CD14-positive monocyte (primary cell): Measurements from ENCODE around the gene MCF2L2. TPM values are rescaled to one million over a fixed set of nuclear protein-coding genes. Genes with fewer than 3 reads are reported as not detected.

Experiments used
- DNase-seq, 3 donors: peaks; one replicate each; pipeline ENCODE4 v3.0.0-alpha.2; 2011 to 2022
- H2AFZ ChIP-seq: 2 replicates; pipeline ENCODE4 v1.6.0; 2012; ENCODE audit warnings: mild to moderate bottlenecking, low read depth, low read length, inconsistent platforms; ENCODE audit not compliant: insufficient read depth, poor library complexity, severe bottlenecking
- H3K27ac ChIP-seq, 2 donors: 1 replicate in 1 of 2; 2 replicates in 1 of 2; pipeline ENCODE4 v1.5.1; 2012 to 2013; ENCODE audit warnings: low read length in 2 of 2, control low read depth in 1 of 2, inconsistent platforms in 1 of 2, low read depth in 1 of 2, mild to moderate bottlenecking in 1 of 2
- H3K27me3 ChIP-seq, 2 donors: one replicate each; pipeline versions ENCODE4 v1.6.0 to v1.6.1; 2011 to 2013; ENCODE audit warnings: low read length in 2 of 2; ENCODE audit not compliant: control insufficient read depth in 2 of 2, insufficient read depth in 2 of 2
- H3K36me3 ChIP-seq, 2 donors: replicated peaks in 1 of 2; 1 replicate in 1 of 2; 2 replicates in 1 of 2; pipeline versions ENCODE4 v1.5.1 to v1.6.1; 2012 to 2013; ENCODE audit warnings: low read length in 2 of 2, control low read depth in 1 of 2, inconsistent platforms in 1 of 2, mild to moderate bottlenecking in 1 of 2; ENCODE audit not compliant: insufficient read depth in 2 of 2, control insufficient read depth in 1 of 2
- H3K4me1 ChIP-seq, 2 donors: 1 replicate in 1 of 2; 2 replicates in 1 of 2; pipeline versions ENCODE4 v1.5.1 to v1.6.1; 2012 to 2013; ENCODE audit warnings: low read length in 2 of 2, control low read depth in 1 of 2, inconsistent platforms in 1 of 2, mild to moderate bottlenecking in 1 of 2, moderate library complexity in 1 of 2; ENCODE audit not compliant: insufficient read depth in 2 of 2, control insufficient read depth in 1 of 2
- H3K4me2 ChIP-seq: replicated peaks from 2 replicates; pipeline ENCODE3; 2012; ENCODE audit warnings: low read length, moderate library complexity, mild to moderate bottlenecking; ENCODE audit not compliant: poor library complexity, severe bottlenecking; ENCODE audit errors: extremely low read depth
- H3K4me3 ChIP-seq, 3 experiments: fragments of 200-600 bp in 1 of 3; sonication (generic) in 1 of 3; replicated peaks in 1 of 3; 1 replicate in 2 of 3; 2 replicates in 1 of 3; pipeline ENCODE4 v1.5.1; 2011 to 2013; ENCODE audit warnings: low read length in 3 of 3, mild to moderate bottlenecking in 3 of 3, control low read depth in 2 of 3, low read depth in 2 of 3, inconsistent platforms in 1 of 3, moderate library complexity in 1 of 3
- H3K79me2 ChIP-seq: 2 replicates; pipeline ENCODE4 v1.6.0; 2012; ENCODE audit warnings: mild to moderate bottlenecking, control low read depth, inconsistent platforms, low read length, moderate library complexity; ENCODE audit not compliant: insufficient read depth
- H3K9ac ChIP-seq: 2 replicates; pipeline ENCODE4 v1.6.0; 2017; ENCODE audit warnings: low read length, mild to moderate bottlenecking; ENCODE audit not compliant: insufficient read depth, poor library complexity, severe bottlenecking
- H3K9me3 ChIP-seq, 2 donors: replicated peaks in 1 of 2; 1 replicate in 1 of 2; 2 replicates in 1 of 2; pipeline versions ENCODE4 v1.5.1 to v1.6.1; 2012 to 2013; ENCODE audit warnings: low read length in 2 of 2, control low read depth in 1 of 2; ENCODE audit not compliant: control insufficient read depth in 1 of 2, insufficient read depth in 1 of 2
- H4K20me1 ChIP-seq: 2 replicates; pipeline ENCODE4 v1.6.0; 2012; ENCODE audit warnings: mild to moderate bottlenecking, low read length, control low read depth, moderate library complexity; ENCODE audit not compliant: insufficient read depth
- H3K27ac Mint-ChIP-seq, 7 donors: one replicate each; pipeline ENCODE4 v1.8.0; 2020; ENCODE audit warnings: mild to moderate bottlenecking in 7 of 7, mixed read lengths in 7 of 7, moderate library complexity in 6 of 7, inconsistent platforms in 2 of 7
- H3K27me3 Mint-ChIP-seq, 3 donors: one replicate each; pipeline ENCODE4 v1.8.0; 2021 to 2022; ENCODE audit warnings: low read depth in 3 of 3, mild to moderate bottlenecking in 3 of 3, mixed read lengths in 3 of 3, moderate library complexity in 3 of 3, inconsistent platforms in 1 of 3
- H3K36me3 Mint-ChIP-seq, 2 donors: one replicate each; pipeline ENCODE4 v1.8.0; 2020; ENCODE audit warnings: mixed read lengths in 2 of 2, inconsistent platforms in 1 of 2, mild to moderate bottlenecking in 1 of 2
- H3K4me1 Mint-ChIP-seq: one replicate; pipeline ENCODE4 v1.8.0; 2020; ENCODE audit warnings: mild to moderate bottlenecking, mixed read lengths
- H3K4me3 Mint-ChIP-seq, 2 donors: one replicate each; pipeline ENCODE4 v1.8.0; 2020; ENCODE audit warnings: mild to moderate bottlenecking in 2 of 2, mixed read lengths in 2 of 2, moderate library complexity in 1 of 2
- H3K9me3 Mint-ChIP-seq, 7 donors: one replicate each; pipeline ENCODE4 v1.8.0; 2020 to 2022; ENCODE audit warnings: mixed read lengths in 7 of 7, mild to moderate bottlenecking in 6 of 7, moderate library complexity in 6 of 7, inconsistent platforms in 2 of 7
- WGBS: methylation state at CpG from one replicate; pipeline ENCODE4 v1.1.5; 2013; ENCODE audit warnings: missing lambda C conversion rate; ENCODE audit not compliant: insufficient coverage; 5-methylcytosine and 5-hydroxymethylcytosine counted together
- intact Hi-C, 2 donors: fragments of 100-400 bp; cut with micrococcal nuclease; formaldehyde crosslinking; loops; one replicate each; pipeline versions ENCODE4 v1.15.0 to v1.15.1; 2023
- polyA plus RNA-seq, 3 donors: library from polyadenylated mRNA; depleted of rRNA in 1 of 3; unstranded in 2 of 3; stranded (reverse) in 1 of 3; fragments of 300-500 nt in 2 of 3; fragments of >200 nt in 1 of 3; fragmentation: Illumina TruSeq in 2 of 3; gene quantifications; 1 replicate in 2 of 3; 2 replicates in 1 of 3; pipeline ENCODE4 v1.2.3, GENCODE V29; 2012 to 2021
- TF ChIP-seq, protein P1 (sequence below): fragments of 200-600 bp; IDR thresholded peaks from one replicate; pipeline ENCODE4 v1.8.0; 2022; ENCODE audit warnings: antibody characterized with exemption, mild to moderate bottlenecking

The MCF2L2 gene
- polyA plus RNA-seq, 3 donors = 0.01 to 0.13 TPM; not detected in 1

DNA sequence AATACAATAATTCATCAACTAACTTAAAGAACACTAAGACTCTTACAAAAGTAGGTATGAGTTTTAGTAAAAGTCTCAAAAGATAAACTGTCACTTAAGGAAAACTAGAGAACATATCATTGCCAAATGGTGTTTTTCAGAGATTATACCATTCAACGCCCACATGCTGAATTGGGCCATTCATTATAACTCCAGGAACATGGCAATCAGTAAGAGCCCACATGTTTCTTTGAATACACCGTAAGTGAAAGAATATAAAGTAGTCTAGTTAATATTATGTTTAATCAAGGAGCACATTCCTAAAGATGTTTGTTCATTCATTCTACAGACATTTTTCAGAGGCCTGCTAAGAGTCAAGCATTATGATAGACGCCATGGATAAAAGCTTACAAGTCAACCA is 152.5 kb downstream of the MCF2L2 start:
- no CpG with 5 or more reads among the region's 3 CpGs for WGBS
- DNase-seq = no peak
- H3K9me3 ChIP-seq = no peaks in the 10 kb centered on the region
- H3K36me3 Mint-ChIP-seq = peaks cover 3% of the 10 kb centered on the region in 2 donors
- peak overlapping the region in 1 of 2 donors; percentile 70 for H3K27ac ChIP-seq
- TF ChIP-seq, protein P1, sequence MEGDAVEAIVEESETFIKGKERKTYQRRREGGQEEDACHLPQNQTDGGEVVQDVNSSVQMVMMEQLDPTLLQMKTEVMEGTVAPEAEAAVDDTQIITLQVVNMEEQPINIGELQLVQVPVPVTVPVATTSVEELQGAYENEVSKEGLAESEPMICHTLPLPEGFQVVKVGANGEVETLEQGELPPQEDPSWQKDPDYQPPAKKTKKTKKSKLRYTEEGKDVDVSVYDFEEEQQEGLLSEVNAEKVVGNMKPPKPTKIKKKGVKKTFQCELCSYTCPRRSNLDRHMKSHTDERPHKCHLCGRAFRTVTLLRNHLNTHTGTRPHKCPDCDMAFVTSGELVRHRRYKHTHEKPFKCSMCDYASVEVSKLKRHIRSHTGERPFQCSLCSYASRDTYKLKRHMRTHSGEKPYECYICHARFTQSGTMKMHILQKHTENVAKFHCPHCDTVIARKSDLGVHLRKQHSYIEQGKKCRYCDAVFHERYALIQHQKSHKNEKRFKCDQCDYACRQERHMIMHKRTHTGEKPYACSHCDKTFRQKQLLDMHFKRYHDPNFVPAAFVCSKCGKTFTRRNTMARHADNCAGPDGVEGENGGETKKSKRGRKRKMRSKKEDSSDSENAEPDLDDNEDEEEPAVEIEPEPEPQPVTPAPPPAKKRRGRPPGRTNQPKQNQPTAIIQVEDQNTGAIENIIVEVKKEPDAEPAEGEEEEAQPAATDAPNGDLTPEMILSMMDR = no peak
- H3K9me3 Mint-ChIP-seq = no peaks in the 10 kb centered on the region
- intact Hi-C loops = no loop called here
- no peak overlapping the region for H3K9ac ChIP-seq
- no peaks in the 10 kb centered on the region for H3K27me3 ChIP-seq
- peaks cover 28% of the 10 kb centered on the region for H3K4me1 Mint-ChIP-seq
- no peaks in the 10 kb centered on the region for H3K27me3 Mint-ChIP-seq
- peak overlapping the region; percentile 79 to 92 (median 86) for H3K27ac Mint-ChIP-seq
- no peaks in the 10 kb centered on the region for H3K36me3 ChIP-seq
- no peak overlapping the region for H3K4me3 ChIP-seq
- H2AFZ ChIP-seq = no peak overlapping the region
- peaks cover 22% of the 10 kb centered on the region for H3K79me2 ChIP-seq
- no peaks in the 10 kb centered on the region for H4K20me1 ChIP-seq
- no peak overlapping the region for H3K4me2 ChIP-seq
- H3K4me1 ChIP-seq = peaks cover 31 to 42% of the 10 kb centered on the region in 2 donors
- no peak overlapping the region for H3K4me3 Mint-ChIP-seq

GRCh38 chr3:183275418-183275817 is 153.0 kb downstream of the MCF2L2 start:
- Histone ChIP-seq H3K27ac (peak overlapping the region in 1 of 2 donors; percentile 70), H2AFZ (no peak overlapping the region), H3K4me3 (peak overlapping the region in 1 of 3 experiments; percentile 30), H3K4me2 (peak overlapping the region; percentile 46), H4K20me1 (no peaks in the 10 kb centered on the region), H3K79me2 (peaks cover 27% of the 10 kb centered on the region), H3K4me1 (peaks cover 31 to 42% of the 10 kb centered on the region in 2 donors), H3K9me3 (no peaks in the 10 kb centered on the region), H3K9ac (no peak overlapping the region), H3K36me3 (peaks cover 2 to 5% of the 10 kb centered on the region in 2 donors), H3K27me3 (no peaks in the 10 kb centered on the region)
- peak; percentile 85 to 92 (median 87) for DNase-seq
- peaks cover 27% of the 10 kb centered on the region for H3K4me1 Mint-ChIP-seq
- WGBS = 0% methylated on average over 1 of the region's 2 CpGs
- peak overlapping the region; percentile 79 to 92 (median 86) for H3K27ac Mint-ChIP-seq
- H3K27me3 Mint-ChIP-seq = no peaks in the 10 kb centered on the region
- H3K4me3 Mint-ChIP-seq = peak overlapping the region in 1 of 2 donors; percentile 28
- no peaks in the 10 kb centered on the region for H3K9me3 Mint-ChIP-seq
- TF ChIP-seq, protein P1 = no peak
- intact Hi-C loops = no loop called here
- H3K36me3 Mint-ChIP-seq = peaks cover 3 to 5% of the 10 kb centered on the region in 2 donors
